Aorta (tissue), 5 donors: ENCODE measurements around the gene ESPL1. TPM values are rescaled to one million over a fixed set of nuclear protein-coding genes. Genes with fewer than 3 reads are reported as not detected.
A peak's percentile ranks its signal among the peaks of the same experiment; 100 is the strongest.

Source experiments
- ATAC-seq: fragments of 200-7000 bp; cut with Tn5 transposase; one replicate; pipeline ENCODE4 v1.9.1; 2022; ENCODE audit warnings: moderate library complexity; ENCODE audit not compliant: low FRiP score
- DNase-seq, 2 donors: peaks; one replicate each; pipeline ENCODE4 v3.0.0-alpha.2; 2020
- H3K27ac ChIP-seq, 2 donors: one replicate each; pipeline ENCODE4 v1.5.1; 2013; ENCODE audit warnings: low read length in 2 of 2, mild to moderate bottlenecking in 2 of 2, moderate library complexity in 2 of 2, control low read depth in 1 of 2, inconsistent platforms in 1 of 2, low read depth in 1 of 2
- H3K27me3 ChIP-seq, 2 donors: one replicate each; pipeline ENCODE4 v1.6.1; 2013; ENCODE audit warnings: control low read depth in 1 of 2, low read length in 1 of 2, mild to moderate bottlenecking in 1 of 2, moderate library complexity in 1 of 2; ENCODE audit not compliant: insufficient read depth in 2 of 2, control insufficient read depth in 1 of 2
- H3K36me3 ChIP-seq, 2 donors: one replicate each; pipeline ENCODE4 v1.6.1; 2013; ENCODE audit warnings: control low read depth in 1 of 2, low read length in 1 of 2, mild to moderate bottlenecking in 1 of 2; ENCODE audit not compliant: insufficient read depth in 2 of 2, control insufficient read depth in 1 of 2
- H3K4me1 ChIP-seq, 2 donors: one replicate each; pipeline ENCODE4 v1.6.1; 2013; ENCODE audit warnings: low read length in 2 of 2, control low read depth in 1 of 2, mild to moderate bottlenecking in 1 of 2, moderate library complexity in 1 of 2; ENCODE audit not compliant: insufficient read depth in 2 of 2, control insufficient read depth in 1 of 2
- H3K4me3 ChIP-seq, 2 donors: one replicate each; pipeline ENCODE4 v1.5.1; 2013; ENCODE audit warnings: low read length in 2 of 2, control low read depth in 1 of 2, mild to moderate bottlenecking in 1 of 2
- H3K9me3 ChIP-seq: one replicate; pipeline ENCODE4 v1.6.1; 2013; ENCODE audit warnings: mild to moderate bottlenecking, low read length; ENCODE audit not compliant: control insufficient read depth
- WGBS, 2 donors: extraction: QIAGEN DNeasy Blood & Tissue Kit; methylation state at CpG; one replicate each; pipeline ENCODE4 v1.1.7; 2013; 5-methylcytosine and 5-hydroxymethylcytosine counted together
- intact Hi-C, 2 donors: fragments of 100-400 bp; cut with DNase I; formaldehyde crosslinking; loops; one replicate each; pipeline versions ENCODE4 v1.14.2 to v1.15.0; 2022
- long read RNA-seq, 2 donors: library from polyadenylated mRNA; unstranded; transcript quantifications; one replicate each; pipeline ENCODE4 v2.0.0, GENCODE V29; 2020 to 2021
- polyA plus RNA-seq, 2 donors: library from polyadenylated mRNA; stranded (reverse); fragments of 200-250 nt; gene quantifications; one replicate each; pipeline ENCODE4 v1.2.3, GENCODE V29; 2013
- total RNA-seq, 2 donors: library from RNA; stranded (reverse); fragmentation: NEBNext Ultra II Directional; extraction: Animal tissue kit (Norgen Biotek cat#: 25700); gene quantifications; one replicate each; pipeline ENCODE4 v1.2.1, GENCODE V29; 2021
- donor health status: healthy with polysubstance abuse.
- donor health status: Bipolar disorder and iron deficiency.
- donor health status: DM: no; HTN: no; CAD: no.
- donor health status: DM: no; HTN: no; CAD: no.
- donor health status: DM: yes; HTN: yes; CAD: no.

ESPL1 gene
- total RNA-seq (1 to 10 TPM in 1 of 2 donors, under 1 TPM in 1; 0.49 to 2.8 TPM), polyA plus RNA-seq (1 to 10 TPM in 1 of 2 donors, under 1 TPM in 1; 0.38 to 2.5 TPM)
- long read RNA-seq, donor 1, result 0 reads
- long read RNA-seq, donor 2, result 0 reads

DNA sequence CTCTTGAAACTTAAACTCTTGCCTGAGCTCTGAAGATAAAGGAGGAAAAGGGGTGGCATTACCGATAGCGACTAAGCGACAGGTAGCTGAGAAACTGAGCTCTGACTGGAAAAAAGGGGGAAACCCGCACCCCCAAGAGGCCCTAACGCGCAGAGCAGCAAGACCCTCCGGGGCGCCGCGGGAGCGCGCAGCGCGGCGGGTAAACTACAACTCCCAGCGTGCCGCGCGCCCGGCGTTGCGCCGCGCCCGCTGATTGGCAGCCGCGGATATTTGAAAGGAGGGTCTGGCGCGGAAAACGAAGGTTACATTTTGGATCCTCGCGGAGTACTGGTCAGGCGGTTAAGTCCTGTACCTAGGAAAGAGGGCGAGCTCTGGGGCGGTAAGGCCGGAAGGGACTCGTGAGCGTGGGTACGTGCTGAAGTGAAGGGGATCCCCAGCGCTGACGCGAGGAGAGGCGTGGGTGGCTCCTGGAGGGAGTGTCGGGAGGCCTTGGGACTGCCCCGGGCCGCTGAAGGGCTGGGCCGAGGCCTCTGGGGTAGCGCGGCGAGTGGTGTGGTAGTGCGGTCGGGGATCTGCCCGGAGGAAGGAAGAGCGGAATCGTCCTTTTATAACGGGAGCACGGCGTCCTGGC is at the start of gene ESPL1:
Gene ESPL1 (plus strand): TSS at position 301 of the 631 bp plus-strand sequence. CDS start 468 bp downstream, outside the sequence.
- WGBS, 2 donors, result 0% methylated on average over 52 to 58 of the region's 58 CpGs
- intact Hi-C loops, result loop anchor here in 1 of 2 donors (5.0 kb wide), 1 partner anchor 46 kb away; no protein-coding TSS in a partner anchor
- peak; percentile 81 to 90 for DNase-seq

DNA sequence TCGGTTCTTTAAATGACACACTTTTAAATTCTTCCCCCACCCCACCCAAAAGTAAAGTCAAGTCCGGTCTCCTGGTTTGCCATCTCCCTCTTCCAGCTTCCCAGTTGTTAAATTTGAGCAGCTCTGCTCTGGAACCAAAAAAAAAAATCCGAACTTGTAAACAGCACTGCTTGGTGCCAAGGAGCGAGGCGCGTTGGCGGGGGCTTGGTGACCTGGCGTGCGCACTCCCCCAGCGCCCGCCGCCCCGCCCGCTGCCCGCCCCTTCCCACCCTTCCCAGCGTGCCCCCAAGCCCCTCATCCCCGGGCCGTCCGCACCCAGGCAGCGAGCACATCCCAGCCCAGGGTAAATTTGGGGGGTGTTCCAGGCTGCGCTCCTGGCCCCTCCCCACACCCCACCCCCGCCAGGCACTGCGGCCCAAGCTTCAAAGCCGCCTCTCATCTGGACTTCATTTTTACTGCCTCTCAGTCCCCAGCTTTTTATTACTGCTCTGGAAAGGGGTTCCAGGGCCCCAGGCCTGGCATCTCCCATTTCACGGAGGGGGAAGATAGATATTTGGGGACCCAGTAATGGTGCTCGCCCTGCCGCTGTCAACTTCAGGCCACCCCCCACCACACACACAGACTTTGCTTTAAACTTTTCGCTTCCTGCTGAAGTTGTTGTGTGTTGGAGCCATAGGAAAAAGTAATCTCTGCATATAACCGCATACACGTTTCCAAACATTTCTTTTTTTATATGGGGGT is 49.4 kb upstream of the ESPL1 start:
- Histone ChIP-seq H3K4me3 (peak overlapping the region; percentile 68 to 78), H3K4me1 (no peaks in the 10 kb centered on the region), H3K27me3 (no peaks in the 10 kb centered on the region), H3K27ac (no peak overlapping the region), H3K36me3 (peaks cover 0 to 4% of the 10 kb centered on the region in 2 donors), H3K9me3 (no peaks in the 10 kb centered on the region)
- ATAC-seq, result peak; percentile 33
- intact Hi-C loops, result no loop called here
- DNase-seq, result peak in 1 of 2 donors; percentile 76
- WGBS, 2 donors, result 5 to 6% methylated on average over 22 to 30 of the region's 30 CpGs

More for the DNA sequence above, at the start of gene ESPL1:
- H3K27ac ChIP-seq, result no peak within 1 kb of the TSS
- peak within 1 kb of the TSS; percentile 42 to 66 for H3K4me3 ChIP-seq
- no peaks in the 10 kb centered on the region for H3K9me3 ChIP-seq
- H3K4me1 ChIP-seq, result no peaks in the 10 kb centered on the region
- peak; percentile 94 for ATAC-seq
- H3K27me3 ChIP-seq, result no peaks in the 10 kb centered on the region
- no peaks in the 10 kb centered on the region for H3K36me3 ChIP-seq

DNA sequence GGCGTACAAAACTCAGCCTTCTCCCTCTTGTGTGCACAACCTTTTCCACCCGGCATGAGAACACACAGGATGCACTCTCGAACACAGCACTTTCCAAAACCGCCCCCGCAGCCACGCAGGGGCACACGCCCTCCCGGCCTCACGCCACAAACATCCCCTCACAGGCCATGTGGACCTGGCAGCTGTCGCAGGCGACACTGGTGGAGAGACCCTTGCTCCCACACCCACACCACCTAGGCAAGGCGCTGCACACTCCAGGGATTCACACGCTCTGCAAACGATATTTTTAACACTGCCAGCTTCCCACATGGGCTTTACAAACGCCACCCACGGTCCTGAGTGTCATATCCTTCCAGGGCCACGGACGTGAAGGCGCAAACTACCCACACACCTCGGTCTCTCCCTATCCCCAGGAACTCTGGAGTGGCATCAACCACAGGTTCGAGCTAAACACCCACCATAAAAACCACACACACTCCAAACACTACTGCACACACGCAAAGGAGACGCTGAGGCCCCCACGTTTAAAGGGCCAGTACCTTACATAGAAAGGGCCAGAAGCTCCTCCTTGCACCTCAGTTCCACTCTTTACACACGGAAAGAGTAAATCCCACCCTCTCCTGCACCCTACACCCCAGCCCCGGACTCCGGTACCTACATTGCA is 48.7 kb upstream of the ESPL1 start:
- no peak for ATAC-seq
- peak overlapping the region; percentile 68 to 78 for H3K4me3 ChIP-seq

DNA sequence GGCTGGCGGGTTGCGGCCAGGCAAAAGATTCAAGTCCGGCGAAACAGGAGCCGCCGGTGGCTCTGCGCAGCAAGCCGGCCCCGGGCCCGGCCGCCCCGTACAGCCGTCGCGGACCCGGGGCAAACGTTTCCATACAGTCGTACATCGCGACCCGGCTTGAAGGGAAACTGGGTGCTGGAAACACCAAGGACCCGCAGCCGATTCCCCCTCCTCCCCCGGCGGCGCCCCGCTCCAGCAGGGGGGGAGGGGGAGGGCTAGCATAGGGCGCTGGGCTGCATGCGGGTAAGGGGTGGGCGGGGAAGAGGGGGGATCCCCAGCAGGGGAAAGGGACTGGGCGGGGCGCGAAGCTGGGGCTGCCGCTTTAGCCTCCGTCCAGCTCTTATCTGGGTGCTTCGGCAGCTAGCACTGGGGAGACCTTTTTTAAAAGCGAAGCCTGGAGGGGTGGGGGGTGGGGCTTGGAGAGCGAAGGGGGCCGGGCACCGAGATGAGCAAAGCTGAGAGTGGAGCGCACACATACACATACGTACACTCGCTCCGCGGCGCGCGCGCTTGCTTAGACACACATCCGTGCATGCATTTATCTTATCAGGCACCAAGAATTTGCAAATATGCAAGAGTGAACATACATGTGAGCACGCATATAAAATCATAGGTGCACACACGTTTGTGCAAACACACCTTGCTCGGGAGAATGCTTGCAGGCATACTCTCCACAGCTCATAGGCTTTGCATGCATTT is 48.0 kb upstream of the ESPL1 start:
- peak overlapping the region in 1 of 2 donors; percentile 35 for H3K27ac ChIP-seq
- peaks cover 0 to 2% of the 10 kb centered on the region in 2 donors for H3K36me3 ChIP-seq
- 0% methylated on average over 39 to 52 of the region's 53 CpGs for WGBS, 2 donors
- peak; percentile 33 for ATAC-seq
- DNase-seq, result peak; percentile 84 to 87
- intact Hi-C loops, result loop anchor here in 1 of 2 donors (5.0 kb wide), 1 partner anchor 47 kb away; the partner anchor contains the start of gene ESPL1
- H3K4me1 ChIP-seq, result no peaks in the 10 kb centered on the region
- no peaks in the 10 kb centered on the region for H3K9me3 ChIP-seq
- H3K27me3 ChIP-seq, result no peaks in the 10 kb centered on the region
- H3K4me3 ChIP-seq, result peak overlapping the region; percentile 68 to 78

More for the DNA sequence above, 48.7 kb upstream of the ESPL1 start:
- intact Hi-C loops, result no loop called here
- H3K27me3 ChIP-seq, result no peaks in the 10 kb centered on the region
- WGBS, 2 donors, result 0 to 2% methylated on average over 27 of the region's 27 CpGs
- peak; percentile 65 to 86 for DNase-seq
- no peaks in the 10 kb centered on the region for H3K9me3 ChIP-seq
- no peaks in the 10 kb centered on the region for H3K4me1 ChIP-seq
- H3K36me3 ChIP-seq, result peaks cover 0 to 4% of the 10 kb centered on the region in 2 donors
- H3K27ac ChIP-seq, result peak overlapping the region in 1 of 2 donors; percentile 1

DNA sequence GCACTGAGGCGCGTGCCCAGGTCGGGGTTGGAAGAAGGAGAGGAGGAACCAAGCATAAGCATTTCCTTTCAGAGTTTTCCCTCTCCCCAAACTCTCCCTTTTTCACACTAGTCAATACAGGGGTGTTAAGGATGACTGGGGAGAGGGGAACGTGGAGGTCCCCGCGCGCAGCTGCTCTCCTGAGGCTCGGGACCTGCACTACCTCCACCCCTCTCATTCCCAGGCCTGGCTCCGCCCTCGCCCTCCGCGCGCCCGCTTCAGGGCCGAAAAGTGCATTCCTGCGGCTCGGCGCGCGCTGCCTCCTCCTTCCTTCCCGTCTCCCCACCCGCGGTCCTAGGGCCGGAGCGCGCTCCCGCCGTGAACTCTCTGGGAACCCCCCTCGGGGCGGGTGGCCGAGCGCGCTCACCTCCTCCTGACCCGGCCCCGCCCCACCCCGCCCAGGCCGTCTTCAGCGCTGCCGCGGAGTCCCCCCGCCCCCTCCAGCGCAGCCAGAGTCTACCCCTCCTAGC is 47.4 kb upstream of the ESPL1 start:
- H3K9me3 ChIP-seq, result no peaks in the 10 kb centered on the region
- intact Hi-C loops, result loop anchor here in 1 of 2 donors (1.0 to 5.0 kb wide), 2 partner anchors 12 to 47 kb away; partner anchors contain the start of genes ESPL1 and RARG
- H3K27me3 ChIP-seq, result no peaks in the 10 kb centered on the region
- no peaks in the 10 kb centered on the region for H3K36me3 ChIP-seq
- 0 to 1% methylated on average over 29 to 42 of the region's 42 CpGs for WGBS, 2 donors
- peak; percentile 91 for ATAC-seq
- no peaks in the 10 kb centered on the region for H3K4me1 ChIP-seq
- peak overlapping the region; percentile 85 to 90 for H3K27ac ChIP-seq
- peak overlapping the region; percentile 68 to 78 for H3K4me3 ChIP-seq
- peak; percentile 96 to 97 for DNase-seq

DNA sequence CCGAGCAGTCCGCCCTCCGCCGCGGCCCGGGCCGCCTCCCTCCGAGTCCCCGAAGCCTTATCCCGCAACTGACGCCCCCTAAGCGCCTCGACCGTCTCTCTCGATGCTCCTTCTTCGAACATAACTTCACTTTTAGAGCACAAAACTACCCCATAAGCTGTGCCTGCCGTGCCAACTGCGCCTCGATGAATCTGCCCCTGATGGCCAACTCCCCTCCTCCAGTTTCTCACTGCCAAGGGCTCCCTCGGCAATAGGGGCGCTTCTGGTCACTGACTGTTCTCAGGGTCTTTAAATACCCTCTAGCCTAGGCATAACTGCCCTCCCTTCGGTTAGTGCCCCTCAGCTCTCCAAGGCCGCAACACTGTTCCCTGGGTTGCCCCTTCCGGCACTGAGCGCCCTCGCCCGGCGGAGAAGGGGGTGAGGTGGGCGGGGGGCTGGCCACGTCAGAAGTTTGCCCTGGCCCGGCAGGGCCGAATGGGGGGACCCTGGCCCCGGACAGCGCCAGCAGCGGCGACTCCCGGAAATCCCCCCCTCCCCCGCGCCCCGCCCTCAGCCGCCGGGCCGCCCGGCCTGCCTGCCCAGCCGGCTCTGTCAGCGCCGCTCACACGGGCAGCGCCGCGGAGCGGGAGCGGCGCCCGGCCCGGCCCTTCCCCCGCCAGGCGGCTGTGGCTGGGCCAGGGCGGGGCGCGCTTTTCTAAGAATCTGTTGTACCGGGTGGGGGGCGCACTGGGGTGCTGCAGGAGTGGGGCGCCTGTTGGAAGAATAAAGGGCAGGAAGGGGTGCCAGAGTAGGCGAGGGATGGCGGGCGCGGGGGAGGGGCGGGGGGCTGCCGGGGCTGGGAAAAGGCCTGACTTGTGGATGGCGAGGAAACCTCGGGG is 46.7 kb upstream of the ESPL1 start:
- no peaks in the 10 kb centered on the region for H3K36me3 ChIP-seq
- H3K9me3 ChIP-seq, result no peaks in the 10 kb centered on the region
- 1% methylated on average over 43 to 72 of the region's 72 CpGs for WGBS, 2 donors
- intact Hi-C loops, result loop anchor here in 1 of 2 donors (1.0 to 5.0 kb wide), 2 partner anchors 11 to 46 kb away; partner anchors contain the start of genes ESPL1 and RARG
- H3K27ac ChIP-seq, result peak overlapping the region; percentile 85 to 90
- no peaks in the 10 kb centered on the region for H3K27me3 ChIP-seq
- H3K4me1 ChIP-seq, result no peaks in the 10 kb centered on the region
- ATAC-seq (peak; percentile 73), DNase-seq (peak; percentile 85 to 91)
- H3K4me3 ChIP-seq, result peak overlapping the region; percentile 19 to 57

DNA sequence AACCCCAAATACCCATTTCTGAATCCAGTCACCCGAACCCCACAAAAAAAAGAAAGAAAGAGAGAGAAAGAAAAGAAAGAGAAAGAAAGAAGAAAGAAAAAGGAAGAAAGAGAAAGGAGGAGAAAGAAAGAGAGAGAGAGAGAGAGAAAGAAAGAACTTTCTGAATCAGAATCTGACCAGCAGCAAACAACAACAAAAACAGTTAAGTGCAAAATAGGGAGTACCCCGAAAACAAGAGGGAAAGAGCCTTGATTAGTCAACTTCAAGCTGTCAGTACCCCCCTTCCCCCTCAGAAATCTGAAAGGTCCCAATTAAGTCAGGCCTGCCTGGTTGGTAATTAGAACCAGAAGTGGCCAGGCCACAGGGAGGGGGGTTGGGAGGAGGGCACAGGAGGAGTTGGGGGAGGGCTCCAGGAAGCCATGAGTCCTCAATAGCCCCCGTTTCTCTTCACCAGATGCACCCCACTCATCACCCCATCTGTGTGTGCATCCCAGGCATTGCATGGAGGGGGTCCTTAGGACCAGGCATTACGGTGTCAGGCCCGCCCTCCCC is 45.9 kb upstream of the ESPL1 start:
- H3K4me3 ChIP-seq, result peak overlapping the region in 1 of 2 donors; percentile 57
- peak overlapping the region in 1 of 2 donors; percentile 90 for H3K27ac ChIP-seq
- no peaks in the 10 kb centered on the region for H3K27me3 ChIP-seq
- no peaks in the 10 kb centered on the region for H3K4me1 ChIP-seq
- H3K9me3 ChIP-seq, result no peaks in the 10 kb centered on the region
- WGBS, 2 donors, result 33 to 34% methylated on average over 5 of the region's 5 CpGs
- DNase-seq, result peak; percentile 21 to 52
- H3K36me3 ChIP-seq, result peaks cover 0 to under 1% of the 10 kb centered on the region in 2 donors
- no peak for ATAC-seq
- intact Hi-C loops, result loop anchor here in 1 of 2 donors (5.0 kb wide), 1 partner anchor 45 kb away; the partner anchor contains the start of gene ESPL1
